Right lobe of liver (tissue), 6 donors: ENCODE results near the gene CLOCK. TPM values are rescaled to one million over a fixed set of nuclear protein-coding genes. Genes with fewer than 3 reads are reported as not detected.
A peak's percentile ranks its signal among the peaks of the same experiment; 100 is the strongest.

Experiments
- ATAC-seq, 4 donors: fragments of 200-7000 bp; cut with Tn5 transposase; one replicate each; pipeline ENCODE4 v1.9.1; 2020; ENCODE audit warnings: mild to moderate bottlenecking in 4 of 4, moderate library complexity in 4 of 4
- DNase-seq, 3 donors: peaks; one replicate each; pipeline ENCODE4 v3.0.0-alpha.2; 2020
- H3K27ac ChIP-seq, 3 donors: fragments of 200-600 bp; one replicate each; pipeline ENCODE4 v1.8.0; 2022
- H3K27me3 ChIP-seq, 2 donors: fragments of 200-600 bp; one replicate each; pipeline ENCODE4 v1.8.0; 2022
- H3K36me3 ChIP-seq, 4 donors: fragments of 200-600 bp; sonication (generic) in 1 of 4; one replicate each; pipeline versions ENCODE4 v1.5.1 to v1.8.0; 2017 to 2022; ENCODE audit warnings: control low read depth in 1 of 4
- H3K4me1 ChIP-seq, 4 donors: fragments of 200-600 bp; sonication (generic) in 1 of 4; one replicate each; pipeline versions ENCODE4 v1.5.1 to v1.8.0; 2017 to 2022; ENCODE audit warnings: control low read depth in 1 of 4
- H3K4me3 ChIP-seq, 3 donors: fragments of 200-600 bp; one replicate each; pipeline ENCODE4 v1.8.0; 2022
- H3K9me3 ChIP-seq, 4 donors: fragments of 200-600 bp; sonication (generic) in 1 of 4; one replicate each; pipeline versions ENCODE4 v1.5.1 to v1.8.0; 2017 to 2022; ENCODE audit warnings: control low read depth in 1 of 4
- POLR2A ChIP-seq: fragments of 450-650 bp; IDR thresholded peaks from one replicate; pipeline ENCODE4 v1.6.1; 2017; ENCODE audit warnings: antibody characterized with exemption, mild to moderate bottlenecking
- WGBS: methylation state at CpG from one replicate; pipeline ENCODE4 v1.1.6; 2018; ENCODE audit warnings: low coverage, low lambda C conversion rate; ENCODE audit not compliant: insufficient coverage; ENCODE audit errors: missing lambda C conversion rate; 5-methylcytosine and 5-hydroxymethylcytosine counted together
- intact Hi-C, 2 donors: fragments of 100-400 bp; cut with DNase I; formaldehyde crosslinking; loops; one replicate each; pipeline versions ENCODE4 v1.11.2 to v1.14.1; 2022
- total RNA-seq, 6 experiments: library from RNA; depleted of rRNA in 2 of 6; stranded (reverse); fragments of >200 nt in 2 of 6; fragmentation: NEBNext Ultra II Directional in 3 of 6; extraction: Animal tissue kit (Norgen Biotek cat#: 25700) in 3 of 6; gene quantifications; one replicate each; pipeline versions ENCODE4 v1.1.0 to v1.2.4, GENCODE V29; 2016 to 2023
- TF ChIP-seq, protein P1 (sequence below), 4 donors: fragments of 200-600 bp in 3 of 4; fragments of 450-650 bp in 1 of 4; IDR thresholded peaks; one replicate each; pipeline versions ENCODE4 v1.5.1 to v1.8.0; 2016 to 2022; ENCODE audit warnings: antibody characterized with exemption in 4 of 4, mild to moderate bottlenecking in 2 of 4
- donor health status: DM: no; HTN: yes; CAD: no.
- donor health status: DM: no; HTN: no; CAD: no.
- donor health status: DM: no; HTN: no; CAD: no.
- donor health status: DM: no; HTN: yes; CAD: no.
- donor health status: DM: no; HTN: yes; CAD: no.

Gene CLOCK
- total RNA-seq, 6 experiments from 2014 or later = 11.1 to 17.3 (median 12.9) TPM

DNA sequence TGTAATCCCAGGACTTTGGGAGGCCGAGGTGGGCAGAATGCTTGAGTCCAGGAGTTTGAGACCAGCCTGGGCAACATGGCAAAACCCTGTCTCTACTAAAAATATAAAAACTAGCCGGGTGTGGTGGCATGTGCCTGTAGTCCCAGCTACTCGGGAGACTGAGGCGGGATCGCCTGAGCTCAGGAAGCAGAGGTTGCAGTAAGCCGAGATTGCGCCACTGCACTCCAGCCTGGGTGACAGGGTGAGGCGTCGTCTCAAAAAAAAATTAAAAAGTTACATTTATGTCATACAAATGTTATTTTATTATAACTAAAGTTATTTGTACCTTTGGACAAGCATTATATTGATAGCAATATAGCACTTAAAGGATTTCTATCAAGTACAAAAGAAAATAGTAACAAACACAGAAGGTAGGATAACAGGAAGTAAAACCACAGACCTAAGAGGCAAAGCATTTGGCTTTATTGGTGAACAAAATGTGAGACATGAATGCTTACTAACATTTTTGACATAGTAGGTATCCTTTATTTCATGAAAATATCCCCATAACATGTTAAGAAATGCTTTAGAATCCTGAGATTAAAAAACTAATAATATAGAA is 99.5 kb downstream of the CLOCK start:
- intact Hi-C loops = no loop called here
- peaks cover 0 to 54% (median 19%) of the 10 kb centered on the region in 4 donors for H3K36me3 ChIP-seq
- 66% methylated on average over 9 of the region's 9 CpGs for WGBS

DNA sequence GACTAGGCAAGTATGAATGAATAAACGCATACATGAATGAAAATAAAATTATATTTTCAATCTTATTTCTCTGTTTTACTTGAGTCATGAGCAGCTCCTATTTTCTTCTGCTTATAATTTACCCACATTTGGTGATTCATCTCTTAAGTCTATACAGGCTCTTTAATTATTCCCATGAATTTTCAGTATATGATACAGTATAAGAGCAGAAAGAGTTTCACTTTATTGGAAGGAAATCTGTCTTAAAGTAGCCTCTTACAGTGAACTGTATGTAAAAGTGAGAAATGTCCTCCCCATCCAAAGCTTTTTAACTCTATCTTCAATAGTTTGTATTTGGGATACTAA is 100.2 kb downstream of the CLOCK start:
- DNase-seq = no peak
- H3K36me3 ChIP-seq = peaks cover 0 to 56% (median 20%) of the 10 kb centered on the region in 4 donors
- no peaks in the 10 kb centered on the region for H3K4me1 ChIP-seq
- H3K9me3 ChIP-seq = no peaks in the 10 kb centered on the region
- no peak for ATAC-seq
- H3K4me3 ChIP-seq = no peak overlapping the region
- no peaks in the 10 kb centered on the region for H3K27me3 ChIP-seq
- no peak overlapping the region for H3K27ac ChIP-seq
- intact Hi-C loops = no loop called here
- no peak for TF ChIP-seq POLR2A
- TF ChIP-seq, protein P1, sequence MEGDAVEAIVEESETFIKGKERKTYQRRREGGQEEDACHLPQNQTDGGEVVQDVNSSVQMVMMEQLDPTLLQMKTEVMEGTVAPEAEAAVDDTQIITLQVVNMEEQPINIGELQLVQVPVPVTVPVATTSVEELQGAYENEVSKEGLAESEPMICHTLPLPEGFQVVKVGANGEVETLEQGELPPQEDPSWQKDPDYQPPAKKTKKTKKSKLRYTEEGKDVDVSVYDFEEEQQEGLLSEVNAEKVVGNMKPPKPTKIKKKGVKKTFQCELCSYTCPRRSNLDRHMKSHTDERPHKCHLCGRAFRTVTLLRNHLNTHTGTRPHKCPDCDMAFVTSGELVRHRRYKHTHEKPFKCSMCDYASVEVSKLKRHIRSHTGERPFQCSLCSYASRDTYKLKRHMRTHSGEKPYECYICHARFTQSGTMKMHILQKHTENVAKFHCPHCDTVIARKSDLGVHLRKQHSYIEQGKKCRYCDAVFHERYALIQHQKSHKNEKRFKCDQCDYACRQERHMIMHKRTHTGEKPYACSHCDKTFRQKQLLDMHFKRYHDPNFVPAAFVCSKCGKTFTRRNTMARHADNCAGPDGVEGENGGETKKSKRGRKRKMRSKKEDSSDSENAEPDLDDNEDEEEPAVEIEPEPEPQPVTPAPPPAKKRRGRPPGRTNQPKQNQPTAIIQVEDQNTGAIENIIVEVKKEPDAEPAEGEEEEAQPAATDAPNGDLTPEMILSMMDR (IDR thresholded peaks at IDR 0.05) = no peak
- 100% methylated on average over 1 of the region's 1 CpG for WGBS

More for the DNA sequence above, 99.5 kb downstream of the CLOCK start:
- no peak for DNase-seq
- Histone ChIP-seq H3K4me3 (no peak overlapping the region), H3K27me3 (no peaks in the 10 kb centered on the region), H3K27ac (no peak overlapping the region), H3K9me3 (no peaks in the 10 kb centered on the region), H3K4me1 (no peaks in the 10 kb centered on the region)
- no peak for TF ChIP-seq POLR2A
- TF ChIP-seq, protein P1 (IDR thresholded peaks at IDR 0.05) = no peak
- ATAC-seq = no peak

- Histone ChIP-seq H3K27me3 (no peaks in the 10 kb centered on the region), H3K4me1 (no peaks in the 10 kb centered on the region), H3K9me3 (no peaks in the 10 kb centered on the region), H3K4me3 (no peak overlapping the region), H3K27ac (no peak overlapping the region), H3K36me3 (peaks cover 0 to 58% (median 20%) of the 10 kb centered on the region in 4 donors)
- 100% methylated on average over 2 of the region's 2 CpGs for WGBS
- ATAC-seq = no peak
- no peak for DNase-seq
- TF ChIP-seq POLR2A = no peak
- TF ChIP-seq, protein P1 (IDR thresholded peaks at IDR 0.05) = no peak
- intact Hi-C loops = no loop called here
These were observed 100.7 kb downstream of the CLOCK start for GRCh38 chr4:55445921-55446577.

- Histone ChIP-seq H3K36me3 (peaks cover 0 to 51% (median 18%) of the 10 kb centered on the region in 4 donors), H3K4me1 (no peaks in the 10 kb centered on the region), H3K4me3 (no peak overlapping the region), H3K27me3 (no peaks in the 10 kb centered on the region), H3K9me3 (no peaks in the 10 kb centered on the region), H3K27ac (no peak overlapping the region)
- peak in 3 of 4 donors; percentile 47 to 51 (median 51) for ATAC-seq
- DNase-seq = no peak
- intact Hi-C loops = no loop called here
- WGBS = no CpG with 5 or more reads among the region's 2 CpGs
- TF ChIP-seq, protein P1 (IDR thresholded peaks at IDR 0.05) = peak in 3 of 4 donors; percentile 17 to 36 (median 24)
- no peak for TF ChIP-seq POLR2A
These were observed 101.9 kb downstream of the CLOCK start for GRCh38 chr4:55444827-55445226.
